ENCODE results near the gene COX19.

Gene COX19, protein sequence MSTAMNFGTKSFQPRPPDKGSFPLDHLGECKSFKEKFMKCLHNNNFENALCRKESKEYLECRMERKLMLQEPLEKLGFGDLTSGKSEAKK
- total RNA-seq: 55.2 to 61.1 reads per million in 2 donors

DNA sequence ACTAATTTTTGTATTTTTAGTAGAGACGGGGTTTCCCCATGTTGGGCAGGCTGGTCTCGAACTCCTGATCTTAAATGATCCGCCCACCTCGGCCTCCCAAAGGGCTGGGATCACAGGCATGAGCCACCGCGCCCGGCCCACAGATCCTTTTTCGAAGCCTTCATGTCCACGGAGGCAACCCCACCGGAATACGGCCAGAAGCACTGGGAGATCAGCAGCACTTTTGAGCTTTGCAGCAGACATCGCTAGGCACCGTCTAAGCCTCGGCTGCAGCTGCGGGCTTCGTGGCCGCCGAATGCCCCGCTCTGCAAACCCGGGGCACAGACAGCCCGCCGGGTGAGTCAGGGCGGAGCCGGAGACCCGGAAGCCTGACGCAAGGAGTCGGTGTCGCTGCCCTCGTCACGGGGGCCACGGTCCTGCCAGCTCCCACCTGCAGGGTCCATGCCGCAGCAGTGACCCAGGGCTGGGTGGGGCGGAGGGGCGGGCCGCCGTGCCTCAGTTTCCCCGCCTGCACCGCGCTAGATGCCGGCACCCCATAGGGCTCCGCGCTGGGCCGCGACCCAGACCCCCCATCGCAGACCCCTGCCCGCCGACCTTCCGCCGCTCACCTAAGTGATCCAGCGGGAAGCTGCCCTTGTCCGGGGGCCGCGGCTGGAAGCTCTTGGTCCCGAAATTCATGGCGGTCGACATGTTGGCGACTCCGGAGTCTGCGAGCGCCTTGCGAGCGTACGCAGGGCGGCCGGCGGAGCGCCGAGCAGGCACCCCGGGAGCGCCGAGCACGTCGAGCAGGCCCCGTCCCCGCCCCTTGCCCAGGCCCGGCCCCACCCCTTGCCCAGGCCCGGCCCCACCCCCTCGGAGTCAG, at the start of gene COX19:
TSS of gene COX19 (minus strand) at position 730 of the 862 bp plus-strand sequence. CDS start at position 690, 40 bp downstream.
- DNase-seq: peak; percentile 85

DNA sequence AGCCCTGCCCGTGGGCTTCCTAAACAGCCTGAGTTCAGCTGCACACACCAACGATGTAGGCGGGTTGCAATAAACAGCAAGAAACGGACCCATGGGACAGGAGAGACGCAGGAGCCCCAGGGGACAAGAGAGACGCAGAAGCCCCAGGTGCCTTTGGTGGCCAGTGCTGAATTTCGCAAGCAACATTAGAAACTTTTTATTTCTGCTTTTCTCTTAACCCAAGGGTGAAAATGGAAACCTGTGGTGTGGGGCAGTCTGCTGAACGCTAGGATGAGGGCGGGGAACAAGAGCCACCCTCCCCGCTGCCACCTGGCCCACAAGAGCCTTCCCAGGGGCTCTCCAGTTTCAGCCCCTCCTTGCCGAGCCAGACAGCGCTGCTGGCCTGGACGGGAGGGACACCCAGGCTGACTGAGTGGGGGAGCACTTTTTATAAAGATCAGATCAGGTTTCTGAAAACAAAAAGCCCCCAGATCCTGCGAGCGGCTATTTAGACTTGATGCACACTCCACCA, 49.0 kb upstream of the COX19 start:
- no peak for DNase-seq

DNA sequence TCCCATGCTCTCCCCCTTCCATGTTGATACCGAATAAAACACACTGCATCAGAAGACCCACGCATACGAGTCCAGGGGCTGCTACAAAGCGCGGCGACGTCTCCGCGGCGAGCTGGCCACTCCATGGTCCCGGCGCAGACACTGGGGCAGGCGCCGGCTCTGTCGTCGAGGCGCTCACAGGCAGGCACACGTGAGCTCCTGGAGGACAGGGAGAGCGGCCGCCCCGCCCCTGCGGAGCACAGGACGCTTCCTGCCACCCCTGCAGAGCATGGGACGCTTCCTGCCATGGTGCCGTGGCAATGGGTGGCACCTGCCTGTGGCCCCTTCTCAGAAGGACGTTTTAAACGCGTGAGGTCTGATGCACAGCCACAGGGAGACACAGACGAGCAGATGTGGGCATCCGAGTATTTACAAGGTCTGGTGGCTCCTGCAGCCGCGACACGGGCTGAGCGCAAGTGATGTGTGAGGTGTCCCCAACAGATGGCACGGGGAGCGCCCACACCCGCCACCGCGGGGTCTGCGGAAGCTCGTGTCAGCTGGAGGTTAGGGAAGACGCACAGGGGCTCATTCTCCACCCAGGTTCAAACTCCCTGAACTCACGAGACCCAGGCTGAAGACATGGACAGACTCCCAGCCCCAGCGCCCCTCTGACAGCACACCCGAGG, 47.6 kb upstream of the COX19 start:
- no peak for DNase-seq

DNA sequence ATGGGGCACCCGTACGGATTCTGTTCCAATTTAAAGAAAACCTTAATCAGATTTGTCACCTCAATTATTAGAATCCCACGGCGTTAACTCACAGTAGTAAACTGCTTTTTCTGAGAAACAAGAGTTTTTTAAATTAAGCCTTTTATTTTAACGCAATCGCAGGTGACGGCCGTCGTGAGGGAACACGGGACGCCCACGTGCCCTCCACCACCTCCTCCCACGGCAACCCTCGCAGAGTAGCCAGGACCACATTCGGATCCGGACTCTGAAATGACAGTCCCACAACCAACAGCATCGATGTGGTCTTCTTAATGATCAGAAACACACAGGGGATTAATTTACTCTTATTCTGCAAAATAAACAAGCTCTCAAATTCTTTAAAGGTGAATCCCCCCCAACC, 47.0 kb upstream of the COX19 start:
- no peak for DNase-seq

DNA sequence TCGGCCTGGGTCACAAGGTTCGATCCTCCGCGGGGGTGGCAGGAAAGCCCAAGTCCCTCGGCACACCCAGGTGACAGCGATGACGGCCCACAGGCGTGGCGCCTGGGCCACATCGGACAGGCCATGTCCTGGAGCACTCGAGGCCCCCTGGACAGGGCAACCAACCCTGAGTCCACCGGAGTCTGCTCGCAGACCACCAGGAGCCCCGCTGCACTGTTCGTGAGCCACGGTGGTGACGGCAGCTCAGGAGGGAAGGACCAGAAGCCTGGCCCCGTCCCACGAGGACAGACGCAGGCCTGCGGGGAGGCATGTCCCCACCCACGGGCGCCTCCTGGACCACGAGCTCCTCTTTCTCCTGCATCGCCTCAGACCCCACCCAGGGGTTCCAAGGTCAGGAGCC, 46.6 kb upstream of the COX19 start:
- no peak for DNase-seq

DNA sequence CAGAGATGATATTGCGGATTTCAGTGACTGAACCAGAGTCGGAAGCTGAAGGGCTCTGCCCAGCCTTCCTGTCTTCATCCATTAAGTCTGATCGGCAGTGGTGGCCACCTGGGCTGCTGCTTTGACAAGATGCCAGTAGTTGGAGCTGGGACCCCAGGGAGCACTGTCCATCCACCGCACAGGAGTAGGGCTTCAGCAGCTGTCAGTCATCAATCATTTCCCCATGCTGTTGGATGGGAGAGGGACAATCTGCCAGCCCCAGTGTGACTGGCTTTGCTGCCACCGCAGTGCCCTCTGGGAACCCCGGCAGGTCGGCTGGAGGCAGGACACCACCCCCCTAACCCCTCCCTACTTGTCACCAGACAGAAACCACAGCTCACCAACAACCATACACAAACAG, 46.0 kb upstream of the COX19 start:
- DNase-seq: no peak

DNA sequence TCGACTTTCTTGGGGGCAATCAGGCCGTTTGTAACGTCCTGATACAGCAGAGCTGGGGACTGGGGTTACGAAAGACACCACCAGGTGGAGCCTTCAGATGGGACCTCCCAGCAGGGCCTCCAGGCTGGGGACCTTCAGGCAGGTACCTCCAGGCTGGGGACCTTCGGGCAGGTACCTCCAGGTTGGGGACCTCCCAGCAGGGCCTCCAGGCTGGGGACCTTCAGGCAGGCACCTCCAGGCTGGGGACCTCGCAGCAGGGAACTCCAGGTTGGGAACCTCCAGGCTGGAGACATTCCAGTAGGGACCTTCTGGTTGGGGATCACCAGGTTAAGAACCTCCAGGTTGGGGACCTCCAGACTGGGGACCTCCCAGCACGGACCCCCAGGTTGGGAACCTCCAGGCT, 45.5 kb upstream of the COX19 start:
- DNase-seq: no peak

DNA sequence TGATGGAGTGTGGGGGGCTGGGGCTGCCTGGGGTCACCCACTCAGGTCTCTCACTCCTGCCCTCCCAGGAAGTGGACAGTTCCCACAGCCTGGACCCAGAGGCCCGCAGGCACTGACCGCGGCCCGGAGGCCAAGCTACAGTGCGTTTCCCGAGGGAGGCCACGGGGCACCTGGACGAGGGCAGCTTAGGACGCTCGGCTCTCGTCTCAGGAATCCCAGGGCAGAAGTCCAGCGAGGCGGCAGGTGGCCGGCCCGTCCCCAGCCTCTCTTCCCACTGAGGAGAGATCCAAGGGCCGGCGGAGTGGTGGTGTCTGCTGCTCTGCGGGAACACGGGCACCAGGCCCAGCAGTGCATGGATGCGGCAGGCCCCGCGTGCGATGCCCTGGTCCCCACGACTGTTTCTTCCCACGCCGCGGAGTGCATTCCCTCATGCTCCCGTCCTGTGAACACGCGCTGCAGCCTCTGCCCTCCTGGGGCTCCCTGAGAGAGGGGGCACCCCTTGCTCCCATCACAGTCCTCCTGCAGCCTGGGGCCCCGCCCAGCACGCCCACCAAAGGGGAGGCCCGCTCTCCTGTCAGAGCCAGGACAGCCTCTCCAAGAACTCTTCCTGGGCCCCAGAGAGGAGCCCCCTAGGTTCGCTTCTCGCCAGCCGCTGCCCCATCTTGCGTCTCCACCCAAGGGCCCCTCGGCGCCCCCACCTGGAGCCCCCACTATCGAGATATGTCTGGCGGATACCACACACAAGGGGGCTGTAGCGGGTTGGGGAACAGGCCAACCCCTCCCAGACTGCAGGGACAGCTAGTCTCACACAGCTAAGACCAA, 44.7 kb upstream of the COX19 start:
- DNase-seq: no peak

DNA sequence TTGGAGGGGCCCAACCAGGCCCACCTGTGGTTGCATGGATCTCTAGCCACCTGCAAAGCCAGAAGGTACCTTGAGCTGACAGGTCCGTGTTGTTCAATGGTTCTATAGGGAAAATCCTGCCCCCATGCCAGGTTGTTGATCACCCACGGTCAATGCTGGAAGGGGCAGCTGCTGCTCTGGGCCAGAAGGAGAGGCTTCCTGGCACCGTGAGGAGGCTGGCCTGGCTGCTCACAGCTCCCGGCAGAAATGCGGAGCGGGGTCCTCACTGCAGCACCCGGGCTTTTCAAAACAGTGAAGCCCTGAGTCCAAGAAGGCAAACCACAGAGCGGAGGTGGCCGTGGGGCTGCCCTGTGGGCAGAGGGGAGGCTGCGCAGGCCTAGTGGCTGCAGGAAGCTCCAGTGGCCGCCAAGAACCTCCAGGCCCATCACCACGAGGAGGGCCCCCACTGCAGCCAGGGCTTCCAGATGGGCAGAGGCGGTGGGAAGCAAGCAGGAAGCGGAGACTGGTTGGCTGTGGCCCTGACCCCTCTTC, 44.0 kb upstream of the COX19 start:
- DNase-seq: no peak

DNA sequence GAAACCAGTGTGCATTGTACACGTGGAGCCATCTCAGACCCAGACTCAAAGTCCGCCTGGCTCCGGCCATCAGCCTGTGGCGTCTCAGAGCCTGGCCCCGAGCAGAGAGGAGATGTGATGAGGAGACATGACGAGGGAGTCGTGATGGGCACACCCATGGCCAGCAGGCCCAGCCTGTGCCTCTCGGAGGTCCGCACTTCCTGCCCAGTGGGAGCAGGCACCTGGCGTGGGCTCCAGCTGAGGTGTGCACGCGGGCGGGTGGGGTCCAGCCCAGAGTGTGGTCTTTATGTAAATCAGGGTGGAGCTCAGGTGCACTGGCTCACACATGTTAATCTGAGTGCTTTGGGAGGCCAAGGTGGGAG, 43.0 kb upstream of the COX19 start:
- DNase-seq: no peak

DNA sequence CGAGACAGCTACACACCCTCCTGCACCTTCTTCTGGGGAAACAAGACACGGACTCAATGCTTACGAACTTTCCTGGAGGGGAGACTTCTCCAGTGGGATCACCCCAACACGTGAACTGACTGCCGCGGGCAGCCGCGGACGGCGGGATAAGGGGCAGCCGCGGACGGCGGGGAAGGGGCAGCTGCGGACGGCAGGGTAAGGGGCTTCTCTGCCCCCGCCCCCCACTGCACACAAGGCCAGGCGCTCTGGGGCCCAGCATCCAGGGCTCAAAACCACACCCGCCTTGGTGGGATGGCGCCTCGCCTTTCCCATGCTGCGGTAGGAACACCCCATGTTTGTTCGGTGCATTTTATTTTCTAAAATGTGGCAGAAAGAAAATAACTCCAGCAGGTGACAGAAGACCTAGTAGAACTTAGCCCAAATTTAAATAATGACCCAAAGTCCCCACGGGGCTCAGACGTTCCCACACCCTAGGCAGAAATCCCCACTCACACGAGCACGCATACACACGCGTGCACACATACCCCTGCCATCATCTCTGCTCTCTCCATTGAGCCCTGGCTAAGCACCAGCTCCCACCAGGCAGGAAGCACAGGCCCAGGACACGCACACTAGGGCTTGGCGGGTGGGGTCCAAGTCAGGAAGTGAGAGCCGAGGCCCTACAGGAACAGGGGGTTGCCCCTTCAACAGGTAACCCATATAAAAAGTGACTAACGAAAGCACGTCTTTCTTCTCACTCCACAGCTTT, 42.4 kb upstream of the COX19 start:
- DNase-seq: no peak

DNA sequence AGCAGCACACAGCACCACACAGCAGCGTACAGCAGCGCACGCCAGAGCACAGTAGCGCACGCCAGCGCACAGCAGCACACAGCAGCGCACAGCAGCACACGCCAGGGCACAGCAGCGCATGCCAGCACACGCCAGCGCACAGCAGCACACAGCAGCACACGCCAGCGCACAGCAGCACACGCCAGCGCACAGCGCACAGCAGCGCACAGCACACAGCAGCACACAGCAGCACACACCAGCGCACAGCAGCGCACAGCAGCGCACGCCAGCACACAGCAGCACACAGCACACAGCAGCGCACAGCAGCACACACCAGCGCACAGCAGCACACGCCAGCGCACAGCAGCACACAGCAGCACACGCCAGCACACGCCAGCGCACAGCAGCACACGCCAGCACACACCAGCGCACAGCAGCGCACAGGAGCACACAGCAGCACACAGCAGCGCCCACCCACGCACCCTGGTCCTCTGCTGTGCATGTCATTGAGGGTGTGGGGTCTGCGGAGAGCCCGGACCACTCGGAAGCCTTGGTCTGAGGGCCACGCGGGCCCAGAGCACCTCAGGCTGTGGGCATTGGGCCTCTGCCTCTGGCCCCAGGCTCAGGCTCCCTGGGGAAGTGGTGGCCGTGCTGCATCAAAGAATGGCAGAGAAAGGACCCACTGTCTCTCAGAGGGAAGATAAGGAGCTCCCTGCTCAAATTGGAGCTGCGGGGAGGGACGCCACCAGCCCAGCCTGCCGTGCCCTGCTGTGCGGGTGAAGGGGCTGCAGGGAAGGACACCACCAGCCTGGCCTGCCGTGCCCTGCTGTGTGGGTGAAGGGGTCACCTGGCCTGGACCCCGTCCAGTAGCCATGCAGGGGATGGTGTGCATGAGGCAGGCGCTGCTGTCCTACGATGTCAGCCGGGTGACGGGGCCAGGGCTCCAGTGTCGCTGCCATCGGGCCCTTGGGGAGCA, 41.5 kb upstream of the COX19 start:
- no peak for DNase-seq

DNA sequence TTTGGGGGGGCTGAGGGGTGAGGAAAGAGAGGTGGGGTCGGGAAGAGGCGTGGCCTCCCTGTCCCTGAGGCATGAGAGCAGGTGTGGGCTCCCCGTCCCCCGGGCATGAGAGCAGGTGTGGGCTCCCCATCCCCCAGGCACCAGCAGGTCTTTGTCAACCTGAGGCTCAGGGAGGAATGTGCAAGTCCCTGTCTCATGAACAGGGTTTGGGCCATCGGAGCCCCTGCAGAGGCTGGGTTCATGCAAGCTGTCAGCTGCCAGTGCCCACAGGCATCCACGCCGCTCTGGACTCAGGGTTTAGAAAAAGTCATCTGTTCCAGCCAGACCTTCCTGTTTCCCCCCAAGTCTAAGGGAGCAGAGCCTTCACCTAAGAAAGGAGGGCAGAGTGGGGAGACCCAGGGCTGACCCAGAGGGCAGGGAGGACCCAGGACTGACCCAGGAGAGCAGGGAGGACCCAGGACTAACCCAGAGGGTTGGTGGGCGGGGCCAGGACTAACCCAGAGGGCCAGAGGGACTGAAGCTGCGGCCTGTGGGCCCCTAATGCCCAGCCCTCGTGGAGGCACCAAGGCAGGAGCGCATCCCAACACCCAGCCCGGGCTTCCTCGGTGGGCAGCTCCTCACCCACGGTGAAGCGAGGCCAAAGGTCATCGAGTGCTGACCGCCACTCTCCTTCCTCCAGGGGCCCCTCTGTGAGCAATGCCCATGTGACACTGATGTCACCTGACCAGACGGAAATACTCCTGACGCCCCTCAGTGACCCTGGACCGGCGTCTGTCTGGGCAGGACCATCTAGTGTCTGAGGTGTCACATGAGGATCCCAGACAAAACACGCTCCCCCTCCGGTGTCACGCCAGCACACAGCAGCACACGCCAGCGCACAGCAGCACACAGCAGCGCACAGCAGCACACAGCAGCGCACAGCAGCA, 40.1 kb upstream of the COX19 start:
- DNase-seq: no peak

DNA sequence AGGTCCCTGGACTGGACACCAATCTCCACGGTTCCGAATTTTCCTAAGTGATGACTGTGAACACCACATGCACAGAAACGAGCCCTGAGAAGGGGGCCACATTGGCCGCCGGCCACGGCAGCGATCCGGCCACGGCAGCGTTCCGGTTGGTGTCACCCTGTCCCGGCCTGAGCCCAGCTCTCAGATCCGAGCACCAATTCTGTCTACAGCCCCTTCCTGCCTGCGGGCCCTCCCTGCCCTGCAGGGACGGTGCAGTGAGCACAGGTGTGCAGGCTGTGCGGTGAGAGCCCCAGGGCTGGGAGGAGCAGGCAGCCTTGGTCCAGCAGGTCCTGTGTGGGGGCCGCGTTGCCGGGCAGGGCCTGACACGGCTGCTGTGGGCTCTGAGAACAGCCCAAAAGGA, 39.3 kb upstream of the COX19 start:
- no peak for DNase-seq

DNA sequence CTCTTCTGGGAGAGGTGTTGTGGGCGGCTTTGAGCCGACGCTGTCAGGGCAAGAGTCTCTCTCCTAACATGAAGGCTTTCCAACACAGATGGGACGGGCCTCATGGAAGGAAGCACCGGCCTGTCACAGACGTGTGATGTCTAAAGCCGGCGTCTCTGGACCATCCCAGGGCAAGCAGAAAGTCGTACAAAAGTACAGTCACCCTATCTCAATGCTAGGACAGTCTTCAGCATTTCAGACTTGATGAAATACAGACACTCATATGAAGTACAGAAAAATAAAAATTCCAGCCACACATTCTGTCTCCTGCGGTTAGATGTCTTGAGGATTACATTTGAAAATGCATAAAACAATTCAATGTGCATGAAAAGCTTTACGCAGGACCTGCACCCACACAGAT, 38.2 kb upstream of the COX19 start:
- DNase-seq: no peak

DNA sequence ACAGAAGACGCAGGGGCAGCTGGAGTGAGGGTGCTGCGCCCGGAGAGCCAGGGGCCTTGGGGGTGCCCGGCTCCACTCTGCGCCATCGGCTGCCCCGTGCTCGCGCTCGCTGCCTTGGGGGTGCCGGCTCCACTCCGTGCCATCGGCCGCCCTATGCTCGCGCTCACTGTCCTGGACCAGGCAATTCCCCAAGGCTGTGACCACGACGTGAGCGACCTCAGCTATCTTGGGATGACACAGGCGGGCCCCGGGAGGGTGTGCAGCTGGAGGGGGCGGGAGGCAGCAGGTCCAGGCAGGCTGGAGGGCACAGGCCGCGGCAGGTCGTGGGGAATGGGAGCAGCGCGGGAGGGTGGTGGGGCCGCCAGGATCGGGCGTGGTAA, 37.4 kb upstream of the COX19 start:
- DNase-seq: no peak

DNA sequence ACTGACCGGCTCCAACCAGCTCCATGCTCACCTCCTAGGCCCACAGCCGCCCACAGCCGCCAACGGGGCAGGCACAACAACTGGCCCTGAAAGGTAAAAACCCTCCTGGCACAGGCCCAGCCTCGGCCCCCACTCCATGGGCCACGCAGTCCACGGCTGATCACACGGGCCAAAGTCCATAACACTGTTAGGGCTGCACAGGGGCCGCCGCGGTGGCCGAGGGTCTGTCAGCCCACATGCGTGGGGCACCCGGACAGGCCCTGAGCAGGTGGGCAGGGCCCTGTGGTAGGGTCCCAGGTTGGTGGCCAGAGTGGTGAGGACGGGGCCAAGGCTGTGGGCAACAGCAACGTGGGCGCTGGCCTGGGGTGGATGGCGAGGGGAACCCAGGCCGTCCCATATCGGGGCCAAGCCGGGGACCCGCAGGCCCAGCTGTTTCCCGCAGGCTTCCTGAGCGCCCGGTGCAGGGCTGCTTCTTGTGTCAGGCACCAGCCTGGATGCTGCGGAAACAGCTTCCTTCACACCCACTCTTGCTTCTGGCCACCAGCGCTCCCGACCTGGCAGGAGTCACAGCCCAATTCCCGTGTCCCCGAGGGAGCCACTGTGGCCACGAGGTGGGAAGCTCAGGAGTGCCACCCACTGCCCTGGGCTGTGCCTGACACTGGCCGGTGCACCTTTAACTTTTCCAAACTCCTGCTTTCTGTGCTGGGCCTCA, 36.8 kb upstream of the COX19 start:
- no peak for DNase-seq

DNA sequence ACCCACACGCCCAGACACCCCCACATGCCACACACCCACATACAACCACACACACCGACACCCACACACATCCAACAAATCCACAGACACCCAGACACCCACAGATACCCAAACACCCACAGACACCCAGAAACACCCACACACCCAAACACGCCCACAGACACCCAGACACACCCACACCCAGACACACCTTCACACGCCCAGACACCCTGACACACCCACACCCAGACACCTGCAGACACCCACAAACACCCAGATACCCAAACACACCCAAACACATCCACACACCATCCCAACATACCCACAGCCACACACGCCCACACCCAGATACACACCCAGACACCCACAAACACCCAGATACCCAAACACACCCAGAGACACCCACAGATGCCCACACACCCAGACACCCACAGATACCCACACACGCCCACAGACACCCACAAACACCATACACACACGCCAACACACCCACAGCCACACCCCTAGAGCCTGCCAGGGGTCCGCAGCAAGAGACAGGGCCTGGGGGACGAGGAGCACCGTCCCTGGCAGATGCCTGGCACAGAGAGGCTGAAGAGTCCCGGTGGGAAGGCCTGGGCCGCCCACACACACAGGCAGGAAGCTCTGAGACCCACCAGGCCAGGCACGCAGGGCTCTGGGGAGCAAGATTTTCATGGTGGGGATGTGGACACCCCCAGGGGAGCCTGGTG, 36.1 kb upstream of the COX19 start:
- DNase-seq: no peak
